Skeletal muscle satellite cell (primary cell): Measurements from ENCODE around the gene USP36.
A peak's percentile ranks its signal among the peaks of the same experiment; 100 is the strongest.
"Not testable (repeated sequence)": the region's sequence is repeated elsewhere in the genome, so short reads cannot be mapped to it uniquely, and the experiment has no call there.

Source experiments
- H3K27me3 ChIP-seq: 2 replicates; pipeline ENCODE4 v1.7.0; 2013; ENCODE audit warnings: low read length; ENCODE audit not compliant: control insufficient read depth, insufficient read depth
- H3K36me3 ChIP-seq: 2 replicates; pipeline ENCODE4 v1.7.0; 2013; ENCODE audit warnings: mild to moderate bottlenecking, control low read depth, low read length; ENCODE audit not compliant: insufficient read depth
- H3K4me1 ChIP-seq: 2 replicates; pipeline ENCODE4 v1.7.0; 2013; ENCODE audit warnings: low read length; ENCODE audit not compliant: control insufficient read depth, insufficient read depth
- H3K4me2 ChIP-seq: 2 replicates; pipeline ENCODE4 v1.7.0; 2013; ENCODE audit warnings: mild to moderate bottlenecking, low read length
- H3K4me3 ChIP-seq: 2 replicates; pipeline ENCODE4 v1.7.0; 2013; ENCODE audit warnings: low read length
- H3K9ac ChIP-seq: 2 replicates; pipeline ENCODE4 v1.7.0; 2013; ENCODE audit warnings: mild to moderate bottlenecking, low read depth, low read length, moderate library complexity
- H3K9me3 ChIP-seq: replicated peaks from 2 replicates; pipeline ENCODE4 v1.7.0; 2013; ENCODE audit warnings: mild to moderate bottlenecking, control low read depth, low read length

Gene USP36

GRCh38 chr17:78785011-78785662 lies 55.5 kb downstream of the USP36 start:
- no peak overlapping the region for H3K9ac ChIP-seq
- no peak overlapping the region for H3K4me2 ChIP-seq
- no peak overlapping the region for H3K4me3 ChIP-seq
- peaks cover 15% of the 10 kb centered on the region for H3K4me1 ChIP-seq
- H3K36me3 ChIP-seq, result no peaks in the 10 kb centered on the region
- no peaks in the 10 kb centered on the region for H3K27me3 ChIP-seq
- no peaks in the 10 kb centered on the region for H3K9me3 ChIP-seq

DNA sequence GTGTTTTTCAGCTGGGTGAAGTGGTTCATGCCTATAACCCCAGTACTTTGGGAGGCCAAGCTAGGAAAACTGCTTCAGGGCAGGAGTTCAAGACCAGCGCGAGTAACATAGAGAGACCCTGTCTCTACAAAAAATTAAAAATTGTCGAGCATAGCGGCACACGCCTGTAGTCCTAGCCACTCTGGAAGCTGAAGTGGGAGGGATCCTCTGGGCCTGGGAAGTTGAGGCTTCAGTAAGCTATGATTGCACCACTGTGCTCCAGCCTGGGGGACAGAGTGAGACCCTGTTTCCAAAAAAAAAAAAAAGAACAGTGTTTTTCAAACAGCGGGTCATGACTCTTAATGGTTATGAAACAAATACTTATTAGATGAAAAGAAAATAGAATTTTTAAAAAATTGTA lies 56.3 kb downstream of the USP36 start:
- no peak overlapping the region for H3K9ac ChIP-seq
- no peak overlapping the region for H3K4me3 ChIP-seq
- H3K4me1 ChIP-seq, result peaks cover 7% of the 10 kb centered on the region
- no peaks in the 10 kb centered on the region for H3K36me3 ChIP-seq
- H3K4me2 ChIP-seq, result no peak overlapping the region
- no peaks in the 10 kb centered on the region for H3K9me3 ChIP-seq
- H3K27me3 ChIP-seq, result no peaks in the 10 kb centered on the region

- H3K27me3 ChIP-seq, result no peaks in the 10 kb centered on the region
- no peak overlapping the region for H3K4me3 ChIP-seq
- H3K4me2 ChIP-seq, result no peak overlapping the region
- H3K36me3 ChIP-seq, result no peaks in the 10 kb centered on the region
- H3K9ac ChIP-seq, result no peak overlapping the region
- peaks cover 3% of the 10 kb centered on the region for H3K4me1 ChIP-seq
- no peaks in the 10 kb centered on the region for H3K9me3 ChIP-seq
These were observed 56.8 kb downstream of the USP36 start for GRCh38 chr17:78783711-78784324.

DNA sequence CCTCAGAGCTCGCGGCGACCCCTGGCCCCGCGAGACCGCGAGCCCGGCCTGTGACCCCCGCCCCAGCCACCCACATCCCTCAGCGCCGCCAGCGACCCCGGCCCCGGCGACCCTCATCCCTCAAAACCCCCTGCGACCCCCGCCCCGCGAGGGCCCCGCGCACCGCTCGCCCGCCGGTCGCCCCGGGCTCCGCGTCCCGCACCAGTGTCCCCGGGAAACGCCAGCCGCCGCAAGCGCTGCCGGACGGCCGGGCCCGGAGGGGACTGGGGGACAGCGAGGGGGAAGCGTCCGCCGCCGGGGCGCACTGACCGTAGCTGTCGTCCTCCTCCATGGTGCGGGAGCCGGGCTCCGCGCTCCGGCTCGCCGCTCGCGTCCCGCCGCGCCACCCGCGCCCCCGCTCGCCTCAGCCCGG lies 58.7 kb downstream of the USP36 start, which contains the start of gene CYTH1:
Gene CYTH1, minus strand, starts transcription at position 381 of the 412 bp plus-strand sequence. Its CDS starts 50 bp downstream, at position 331.
- Histone ChIP-seq H3K4me2 (peak within 1 kb of the TSS; percentile 96), H3K4me1 (peaks cover 3% of the 10 kb centered on the region), H3K27me3 (no peaks in the 10 kb centered on the region), H3K4me3 (peak within 1 kb of the TSS; percentile 98), H3K36me3 (no peaks in the 10 kb centered on the region), H3K9me3 (no peaks in the 10 kb centered on the region), H3K9ac (peak within 1 kb of the TSS; percentile 91)

DNA sequence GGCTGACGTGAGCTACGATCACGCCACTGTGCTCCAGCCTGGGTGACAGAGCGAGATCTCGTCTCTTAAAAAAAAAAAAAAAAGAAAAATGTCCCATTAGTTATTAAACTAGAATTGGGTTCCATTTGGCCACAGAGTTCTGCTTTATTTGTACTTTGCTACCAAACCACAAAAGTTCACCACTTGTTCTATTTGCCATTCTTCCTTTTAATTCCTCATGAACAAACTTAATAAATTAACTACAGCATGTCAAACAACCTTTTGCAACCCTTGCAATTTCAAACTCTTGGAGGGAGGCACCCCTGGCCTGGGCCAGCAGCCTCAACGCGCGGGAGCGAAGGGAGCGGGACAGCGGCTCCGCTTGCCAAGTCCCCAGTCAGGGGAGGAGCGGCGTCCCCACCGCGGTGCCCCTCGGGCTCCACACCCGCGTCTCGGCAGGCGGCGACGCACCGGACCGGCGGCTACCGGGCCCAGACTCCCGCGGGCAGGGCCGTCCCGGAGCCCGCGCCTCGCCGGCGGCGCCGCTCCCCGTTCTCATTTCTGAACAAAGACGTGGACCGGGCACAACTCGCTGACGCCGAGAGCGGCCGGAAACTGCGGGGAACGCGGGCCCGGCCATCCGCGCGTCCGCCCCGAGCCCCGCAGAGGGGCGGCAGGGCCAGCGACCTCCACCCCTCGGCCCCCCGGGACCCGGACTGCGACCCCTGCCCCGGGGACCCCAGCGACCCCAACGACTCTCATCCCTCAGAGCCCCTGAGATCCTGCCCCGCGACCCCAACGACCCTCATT lies 59.3 kb downstream of the USP36 start:
- H3K4me3 ChIP-seq, result peak overlapping the region; percentile 82
- H3K9ac ChIP-seq, result peak overlapping the region; percentile 81
- H3K36me3 ChIP-seq, result no peaks in the 10 kb centered on the region
- H3K4me2 ChIP-seq, result peak overlapping the region; percentile 80
- H3K4me1 ChIP-seq, result peaks cover 3% of the 10 kb centered on the region
- H3K27me3 ChIP-seq, result no peaks in the 10 kb centered on the region
- no peaks in the 10 kb centered on the region for H3K9me3 ChIP-seq

GRCh38 chr17:78780335-78780734 lies 60.3 kb downstream of the USP36 start:
- Histone ChIP-seq H3K9me3 (no peaks in the 10 kb centered on the region), H3K27me3 (no peaks in the 10 kb centered on the region), H3K36me3 (no peaks in the 10 kb centered on the region), H3K9ac (no peak overlapping the region), H3K4me1 (peaks cover 3% of the 10 kb centered on the region), H3K4me3 (no peak overlapping the region), H3K4me2 (peak overlapping the region; percentile 6)

DNA sequence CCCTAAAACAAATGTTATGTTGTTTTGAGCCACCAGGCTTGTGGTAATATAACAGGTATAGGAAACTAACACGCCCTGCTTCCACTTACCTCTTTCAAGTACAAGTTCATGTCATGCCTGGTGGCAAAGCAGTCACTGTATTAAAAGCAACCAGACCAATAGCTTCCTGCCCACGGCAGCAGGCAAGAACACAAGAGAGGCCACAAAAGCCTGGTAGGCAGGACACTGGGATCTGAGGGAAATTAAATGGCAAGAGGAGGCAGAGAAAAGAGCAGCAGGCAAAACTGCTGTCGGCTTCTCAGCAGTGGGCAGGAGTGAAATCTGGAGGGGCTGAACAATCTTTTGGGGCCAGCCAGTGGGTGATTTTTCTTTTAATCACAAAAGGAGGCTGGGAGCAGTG lies 60.8 kb downstream of the USP36 start:
- H3K9me3 ChIP-seq, result no peaks in the 10 kb centered on the region
- H3K4me1 ChIP-seq, result peaks cover 6% of the 10 kb centered on the region
- no peaks in the 10 kb centered on the region for H3K27me3 ChIP-seq
- H3K4me3 ChIP-seq, result no peak overlapping the region
- no peaks in the 10 kb centered on the region for H3K36me3 ChIP-seq
- no peak overlapping the region for H3K4me2 ChIP-seq
- H3K9ac ChIP-seq, result no peak overlapping the region

GRCh38 chr17:78779286-78779651 lies 61.3 kb downstream of the USP36 start:
- H3K4me3 ChIP-seq, H3K36me3 ChIP-seq, H3K4me2 ChIP-seq, H3K9me3 ChIP-seq, H3K9ac ChIP-seq, H3K27me3 ChIP-seq: not testable (repeated sequence)
- H3K4me1 ChIP-seq, result peaks cover 12% of the 10 kb centered on the region

DNA sequence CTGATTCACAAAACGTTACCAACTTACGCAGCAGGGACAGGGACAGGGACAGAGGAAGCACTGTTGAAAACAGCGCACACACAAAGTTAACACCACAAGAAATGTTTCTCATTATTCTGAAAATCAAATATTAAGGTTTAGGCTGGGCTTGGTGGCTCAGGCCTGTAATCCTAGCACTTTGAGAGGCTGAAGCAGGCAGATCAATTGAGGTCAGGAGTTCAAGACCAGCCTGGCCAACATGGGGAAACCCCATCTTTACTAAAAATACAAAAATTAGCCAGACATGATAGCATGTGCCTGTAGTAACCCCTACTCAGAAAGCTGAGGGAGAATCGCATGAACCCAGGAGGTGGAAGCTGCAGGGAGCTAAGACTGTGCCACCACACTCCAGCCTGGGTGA lies 62.7 kb downstream of the USP36 start:
- Histone ChIP-seq H3K4me2 (no peak overlapping the region), H3K4me1 (peaks cover 17% of the 10 kb centered on the region), H3K27me3 (no peaks in the 10 kb centered on the region), H3K9me3 (no peaks in the 10 kb centered on the region), H3K36me3 (no peaks in the 10 kb centered on the region), H3K4me3 (no peak overlapping the region), H3K9ac (no peak overlapping the region)

DNA sequence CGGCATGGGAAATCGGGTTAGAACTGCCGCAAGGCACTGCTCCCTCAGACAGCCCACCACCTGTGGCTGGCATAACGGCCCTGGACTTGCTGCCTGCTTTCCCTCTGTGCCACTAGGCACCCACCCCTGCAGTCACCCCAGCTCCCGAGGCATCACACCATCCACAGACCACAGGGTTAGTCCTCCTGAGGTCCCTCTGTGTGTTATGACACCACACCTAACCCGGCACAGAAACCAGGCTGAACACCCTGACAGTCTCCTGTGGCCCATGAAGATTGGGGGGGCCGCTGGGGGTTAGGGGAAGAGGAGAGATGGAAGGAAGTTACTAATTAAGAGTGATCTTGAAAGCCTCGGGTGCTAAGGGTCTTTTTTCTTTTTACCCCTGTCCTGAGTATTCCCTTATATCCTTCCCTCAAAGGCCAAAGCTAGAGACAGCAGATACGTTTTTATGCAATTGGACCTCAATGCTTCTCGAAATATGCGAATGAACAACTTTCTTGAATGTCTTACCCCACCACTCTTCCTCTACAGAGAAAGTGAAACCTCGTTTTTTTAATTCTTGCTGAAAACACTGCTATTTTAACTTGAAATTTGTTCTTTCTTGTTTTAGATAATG lies 65.5 kb downstream of the USP36 start:
- H3K9ac ChIP-seq, result no peak overlapping the region

DNA sequence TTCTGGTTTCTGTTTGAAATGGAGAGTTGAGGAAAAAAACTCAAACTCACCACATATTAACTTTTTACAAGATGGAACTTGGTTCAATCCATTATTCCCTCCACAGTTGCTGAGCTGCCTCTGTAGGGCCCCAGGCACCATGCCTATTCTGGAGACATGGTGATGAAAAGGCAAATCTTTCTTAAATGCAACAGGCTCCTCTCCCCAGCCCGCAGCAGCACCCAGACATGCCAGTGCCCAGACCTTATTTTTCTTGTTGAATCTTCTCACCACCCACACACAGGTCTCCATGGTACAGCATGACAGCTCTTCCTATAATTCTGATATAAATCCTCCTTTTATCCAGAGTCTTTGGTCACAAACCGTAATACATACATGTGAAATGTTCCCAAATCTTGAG lies 66.2 kb downstream of the USP36 start:
- Histone ChIP-seq H3K9ac (no peak overlapping the region), H3K4me1 (peaks cover 17% of the 10 kb centered on the region), H3K9me3 (no peaks in the 10 kb centered on the region), H3K4me2 (peak overlapping the region; percentile 24), H3K4me3 (no peak overlapping the region), H3K27me3 (no peaks in the 10 kb centered on the region), H3K36me3 (no peaks in the 10 kb centered on the region)

More for the DNA sequence above, 65.5 kb downstream of the USP36 start:
- Histone ChIP-seq H3K27me3 (no peaks in the 10 kb centered on the region), H3K36me3 (no peaks in the 10 kb centered on the region), H3K4me3 (no peak overlapping the region), H3K9me3 (no peaks in the 10 kb centered on the region), H3K4me1 (peaks cover 17% of the 10 kb centered on the region), H3K4me2 (peak overlapping the region; percentile 1)
